ENCODE results near the gene MYEF2.

DNA sequence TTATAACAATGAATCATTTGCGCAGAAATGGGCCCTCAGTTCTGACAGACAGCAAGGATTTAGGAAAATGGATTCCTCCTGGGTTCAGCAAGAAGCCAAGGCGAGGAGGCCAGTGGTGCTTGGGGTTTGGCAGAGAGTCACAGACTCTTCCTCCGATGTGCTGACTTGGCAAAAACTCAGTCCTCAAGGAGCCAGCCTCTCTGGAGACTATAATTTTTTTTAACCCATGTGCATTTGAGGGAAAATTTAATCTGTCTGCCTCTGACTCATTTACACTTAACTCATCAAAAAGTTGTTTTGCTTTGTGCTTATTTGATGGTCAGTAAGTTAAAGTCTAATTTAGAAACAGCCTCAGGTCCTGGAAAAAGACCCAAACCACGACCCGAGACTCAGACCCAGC, 91.5 kb downstream of the MYEF2 start:
- TF ChIP-seq, protein P1, sequence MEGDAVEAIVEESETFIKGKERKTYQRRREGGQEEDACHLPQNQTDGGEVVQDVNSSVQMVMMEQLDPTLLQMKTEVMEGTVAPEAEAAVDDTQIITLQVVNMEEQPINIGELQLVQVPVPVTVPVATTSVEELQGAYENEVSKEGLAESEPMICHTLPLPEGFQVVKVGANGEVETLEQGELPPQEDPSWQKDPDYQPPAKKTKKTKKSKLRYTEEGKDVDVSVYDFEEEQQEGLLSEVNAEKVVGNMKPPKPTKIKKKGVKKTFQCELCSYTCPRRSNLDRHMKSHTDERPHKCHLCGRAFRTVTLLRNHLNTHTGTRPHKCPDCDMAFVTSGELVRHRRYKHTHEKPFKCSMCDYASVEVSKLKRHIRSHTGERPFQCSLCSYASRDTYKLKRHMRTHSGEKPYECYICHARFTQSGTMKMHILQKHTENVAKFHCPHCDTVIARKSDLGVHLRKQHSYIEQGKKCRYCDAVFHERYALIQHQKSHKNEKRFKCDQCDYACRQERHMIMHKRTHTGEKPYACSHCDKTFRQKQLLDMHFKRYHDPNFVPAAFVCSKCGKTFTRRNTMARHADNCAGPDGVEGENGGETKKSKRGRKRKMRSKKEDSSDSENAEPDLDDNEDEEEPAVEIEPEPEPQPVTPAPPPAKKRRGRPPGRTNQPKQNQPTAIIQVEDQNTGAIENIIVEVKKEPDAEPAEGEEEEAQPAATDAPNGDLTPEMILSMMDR (IDR thresholded peaks at IDR 0.05 in 8 of 11, conservative IDR thresholded peaks at IDR 0.05 in 3 of 11): no peak
- TF ChIP-seq POLR2AphosphoS5 (IDR thresholded peaks at IDR 0.05): no peak

All from spleen (tissue), 7 donors.